B cell (primary cell): Measurements from ENCODE around the gene TRAPPC3L. TPM values are rescaled to one million over a fixed set of nuclear protein-coding genes. Genes with fewer than 3 reads are reported as not detected.

Source experiments
- ATAC-seq: fragments of 200-7000 bp; cut with Tn5 transposase; one replicate; pipeline ENCODE4 v1.10.0; 2021; ENCODE audit warnings: low read depth, mild to moderate bottlenecking, moderate number of reproducible peaks, moderate library complexity
- CTCF ChIA-PET: fragments of 350-600 bp; sonication (Branson Sonifier 250); formaldehyde crosslinking; loops from one replicate; lab custom pipeline; 2021; ENCODE audit warnings: antibody characterized with exemption, inconsistent platforms; lab: Charles Lee
- POLR2A ChIA-PET: fragments of 350-600 bp; sonication (Branson Sonifier 250); formaldehyde crosslinking; loops from one replicate; lab custom pipeline; 2021; ENCODE audit warnings: antibody characterized with exemption; lab: Charles Lee
- DNase-seq: peaks from one replicate; pipeline ENCODE4 v3.0.0; 2013
- H2AFZ ChIP-seq: 2 replicates; pipeline ENCODE4 v1.6.1; 2012; ENCODE audit warnings: mild to moderate bottlenecking, low read depth, low read length; ENCODE audit not compliant: insufficient read depth, poor library complexity, severe bottlenecking
- H3K27ac ChIP-seq, 2 donors: 1 replicate in 1 of 2; 2 replicates in 1 of 2; pipeline ENCODE4 v1.5.1; 2012 to 2013; ENCODE audit warnings: low read length in 2 of 2, mild to moderate bottlenecking in 2 of 2, moderate library complexity in 1 of 2
- H3K27me3 ChIP-seq, 4 experiments: fragments of 200-600 bp in 1 of 4; sonication (generic) in 1 of 4; replicated peaks in 1 of 4; 1 replicate in 2 of 4; 2 replicates in 2 of 4; pipeline versions ENCODE4 v1.6.1 to v1.7.0; 2013 to 2016; ENCODE audit warnings: low read length in 3 of 4, mild to moderate bottlenecking in 2 of 4, mixed read lengths in 1 of 4, moderate library complexity in 1 of 4; ENCODE audit not compliant: insufficient read depth in 4 of 4, control insufficient read depth in 3 of 4; ENCODE audit errors: control extremely low read depth in 1 of 4
- H3K36me3 ChIP-seq, 2 experiments: replicated peaks in 1 of 2; 1 replicate in 1 of 2; 2 replicates in 1 of 2; pipeline versions ENCODE4 v1.6.1 to v1.7.1; 2013; ENCODE audit warnings: low read length in 1 of 2; ENCODE audit not compliant: insufficient read depth in 2 of 2, control insufficient read depth in 1 of 2; ENCODE audit errors: control extremely low read depth in 1 of 2, extremely low read depth in 1 of 2
- H3K4me1 ChIP-seq, 2 donors: fragments of 200-600 bp in 1 of 2; sonication (generic) in 1 of 2; 1 replicate in 1 of 2; 2 replicates in 1 of 2; pipeline versions ENCODE4 v1.5.1 to v1.6.1; 2013 to 2017; ENCODE audit warnings: low read length in 2 of 2; ENCODE audit not compliant: control insufficient read depth in 2 of 2, insufficient read depth in 2 of 2
- H3K4me2 ChIP-seq: replicated peaks from 2 replicates; pipeline ENCODE3; 2012; ENCODE audit warnings: mild to moderate bottlenecking, low read depth, low read length; ENCODE audit not compliant: poor library complexity, severe bottlenecking
- H3K4me3 ChIP-seq, 5 experiments: fragments of 200-600 bp in 1 of 5; sonication (generic) in 1 of 5; 1 replicate in 3 of 5; 2 replicates in 2 of 5; pipeline versions ENCODE4 v1.5.1 to v1.7.0; 2011 to 2016; ENCODE audit warnings: low read length in 4 of 5, mild to moderate bottlenecking in 4 of 5, low read depth in 2 of 5, control low read depth in 1 of 5, moderate library complexity in 1 of 5; ENCODE audit not compliant: insufficient read depth in 1 of 5; ENCODE audit errors: control extremely low read depth in 1 of 5, extremely low read depth in 1 of 5
- H3K79me2 ChIP-seq: fragments of 200-600 bp; sonication (generic); one replicate; pipeline ENCODE4 v1.6.0; 2016; ENCODE audit warnings: low read length; ENCODE audit not compliant: control insufficient read depth, insufficient read depth
- H3K9ac ChIP-seq: fragments of 200-600 bp; sonication (generic); 2 replicates; pipeline ENCODE4 v1.6.1; 2017; ENCODE audit warnings: mild to moderate bottlenecking, low read length, moderate library complexity
- H3K9me3 ChIP-seq, 3 donors: one replicate each; pipeline versions ENCODE4 v1.6.1 to v1.7.1; 2013; ENCODE audit warnings: low read length in 2 of 3; ENCODE audit not compliant: control insufficient read depth in 2 of 3, insufficient read depth in 1 of 3; ENCODE audit errors: control extremely low read depth in 1 of 3
- H4K20me1 ChIP-seq: 2 replicates; pipeline ENCODE4 v1.6.0; 2012; ENCODE audit warnings: mild to moderate bottlenecking, low read length; ENCODE audit not compliant: insufficient read depth, control insufficient read depth, poor library complexity, severe bottlenecking
- H3K27ac Mint-ChIP-seq: one replicate; pipeline ENCODE4 v1.8.0; 2021; ENCODE audit warnings: mixed read lengths
- H3K27me3 Mint-ChIP-seq: one replicate; pipeline ENCODE4 v1.8.0; 2021; ENCODE audit warnings: mixed read lengths
- H3K4me1 Mint-ChIP-seq: one replicate; pipeline ENCODE4 v1.8.0; 2021; ENCODE audit warnings: mixed read lengths
- H3K4me3 Mint-ChIP-seq: one replicate; pipeline ENCODE4 v1.8.0; 2021; ENCODE audit warnings: mixed read lengths
- H3K9me3 Mint-ChIP-seq: one replicate; pipeline ENCODE4 v1.8.0; 2022; ENCODE audit warnings: mixed read lengths; ENCODE audit not compliant: insufficient read depth
- EZH2 ChIP-seq: IDR thresholded peaks from 2 replicates; pipeline ENCODE4 v1.6.1; 2012; ENCODE audit warnings: borderline replicate concordance, low read depth, mild to moderate bottlenecking, moderate library complexity, low read length; ENCODE audit not compliant: insufficient read depth, poor library complexity, severe bottlenecking
- WGBS: methylation state at CpG from one replicate; pipeline ENCODE4 v1.1.5; 2013; ENCODE audit warnings: missing lambda C conversion rate; ENCODE audit not compliant: insufficient coverage; 5-methylcytosine and 5-hydroxymethylcytosine counted together
- intact Hi-C: fragments of 100-400 bp; cut with micrococcal nuclease; formaldehyde crosslinking; loops from one replicate; pipeline ENCODE4 v1.10.0; 2022
- polyA plus RNA-seq: library from polyadenylated mRNA; depleted of rRNA; stranded (reverse); fragments of >200 nt; gene quantifications from 2 replicates; pipeline ENCODE4 v1.2.3, GENCODE V29; 2012
- total RNA-seq, 2 donors: library from RNA; stranded (reverse); fragments of 120-200 nt in 1 of 2; gene quantifications; 1 replicate in 1 of 2; 2 replicates in 1 of 2; pipeline versions ENCODE4 v1.2.3 to v1.2.4, GENCODE V29; 2013 to 2022
- TF ChIP-seq, protein P1 (sequence below): fragments of 200-600 bp; IDR thresholded peaks from one replicate; pipeline ENCODE4 v1.8.0; 2022; ENCODE audit warnings: antibody characterized with exemption, mild to moderate bottlenecking

TRAPPC3L gene
- total and polyA plus RNA-seq, 2 donors (not counting 1 experiment from before 2014, with no cell fraction given) = not detected

DNA sequence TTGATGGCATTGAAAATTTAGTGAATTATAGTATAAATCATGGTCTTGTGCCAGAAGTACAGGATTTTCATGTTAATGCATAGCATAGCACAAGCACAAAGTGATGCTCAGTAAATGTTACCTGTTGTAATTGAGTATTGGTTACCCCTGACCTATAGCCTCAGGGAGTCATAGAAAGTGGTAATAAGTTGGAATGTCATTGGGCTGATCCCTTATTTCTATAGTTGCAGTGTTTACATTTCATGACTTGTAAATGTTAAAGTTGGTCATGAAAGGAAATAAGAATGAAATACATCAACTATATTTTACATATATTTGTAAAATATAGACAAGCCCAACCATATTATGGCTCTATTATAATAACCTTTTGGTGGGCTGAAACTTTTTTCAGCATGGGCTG, 32.9 kb upstream of the TRAPPC3L start:
- Mint-ChIP-seq H3K27me3 (no peaks in the 10 kb centered on the region), H3K9me3 (no peaks in the 10 kb centered on the region), H3K4me1 (peaks cover 2% of the 10 kb centered on the region), H3K27ac (no peak overlapping the region), H3K4me3 (no peak overlapping the region)
- Histone ChIP-seq H3K27me3 (no peaks in the 10 kb centered on the region), H3K9me3 (no peaks in the 10 kb centered on the region), H3K4me3 (no peak overlapping the region), H3K4me2 (no peak overlapping the region), H3K79me2 (peaks cover 42% of the 10 kb centered on the region), H4K20me1 (peaks cover 4% of the 10 kb centered on the region), H3K36me3 (peaks cover 7 to 21% of the 10 kb centered on the region in 2 experiments), H2AFZ (no peak overlapping the region), H3K27ac (no peak overlapping the region), H3K9ac (no peak overlapping the region), H3K4me1 (no peaks in the 10 kb centered on the region)
- intact Hi-C loops = no loop called here
- TF ChIP-seq EZH2 = no peak
- TF ChIP-seq, protein P1, sequence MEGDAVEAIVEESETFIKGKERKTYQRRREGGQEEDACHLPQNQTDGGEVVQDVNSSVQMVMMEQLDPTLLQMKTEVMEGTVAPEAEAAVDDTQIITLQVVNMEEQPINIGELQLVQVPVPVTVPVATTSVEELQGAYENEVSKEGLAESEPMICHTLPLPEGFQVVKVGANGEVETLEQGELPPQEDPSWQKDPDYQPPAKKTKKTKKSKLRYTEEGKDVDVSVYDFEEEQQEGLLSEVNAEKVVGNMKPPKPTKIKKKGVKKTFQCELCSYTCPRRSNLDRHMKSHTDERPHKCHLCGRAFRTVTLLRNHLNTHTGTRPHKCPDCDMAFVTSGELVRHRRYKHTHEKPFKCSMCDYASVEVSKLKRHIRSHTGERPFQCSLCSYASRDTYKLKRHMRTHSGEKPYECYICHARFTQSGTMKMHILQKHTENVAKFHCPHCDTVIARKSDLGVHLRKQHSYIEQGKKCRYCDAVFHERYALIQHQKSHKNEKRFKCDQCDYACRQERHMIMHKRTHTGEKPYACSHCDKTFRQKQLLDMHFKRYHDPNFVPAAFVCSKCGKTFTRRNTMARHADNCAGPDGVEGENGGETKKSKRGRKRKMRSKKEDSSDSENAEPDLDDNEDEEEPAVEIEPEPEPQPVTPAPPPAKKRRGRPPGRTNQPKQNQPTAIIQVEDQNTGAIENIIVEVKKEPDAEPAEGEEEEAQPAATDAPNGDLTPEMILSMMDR = no peak
- ATAC-seq (no peak), DNase-seq (no peak)
- ChIA-PET POLR2A (no interaction called here), CTCF (interaction anchor here (0.7 to 1.1 kb wide), 2 partner anchors 18 to 19 kb away, joined by 3 to 4 read pairs; no protein-coding TSS in a partner anchor)

DNA sequence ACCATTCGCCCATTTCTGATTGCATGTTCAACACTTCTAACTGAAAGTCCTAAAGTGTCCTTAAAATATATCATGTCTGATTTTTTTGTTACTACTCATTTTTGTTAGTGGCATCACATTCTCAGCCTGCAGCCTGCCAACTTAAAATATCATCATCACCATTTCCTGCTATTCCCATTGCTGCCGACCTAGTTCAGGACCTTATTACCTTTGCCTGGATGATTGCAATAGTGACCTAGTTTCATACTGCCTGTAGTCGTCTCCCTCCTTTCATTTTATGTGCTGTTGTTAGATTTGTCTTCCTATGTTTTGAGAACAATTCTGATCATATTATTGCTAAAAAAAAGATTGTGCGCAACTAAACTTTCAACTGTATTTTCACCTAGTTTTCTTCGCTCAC, 32.0 kb upstream of the TRAPPC3L start:
- H3K9me3 Mint-ChIP-seq = no peaks in the 10 kb centered on the region
- no peaks in the 10 kb centered on the region for H3K27me3 ChIP-seq
- peaks cover 7 to 16% of the 10 kb centered on the region in 2 experiments for H3K36me3 ChIP-seq
- no peak overlapping the region for H3K4me3 ChIP-seq
- ChIA-PET POLR2A (no interaction called here), CTCF (interaction anchor here (0.7 to 1.4 kb wide), 3 partner anchors 14 to 18 kb away, joined by 3 to 4 read pairs (median 3); no protein-coding TSS in a partner anchor)
- intact Hi-C loops = no loop called here
- peaks cover 50% of the 10 kb centered on the region for H3K79me2 ChIP-seq
- peaks cover 9% of the 10 kb centered on the region for H3K4me1 Mint-ChIP-seq
- H3K4me2 ChIP-seq = no peak overlapping the region
- ATAC-seq (no peak), DNase-seq (no peak)
- H3K9me3 ChIP-seq = no peaks in the 10 kb centered on the region
- no peak overlapping the region for H3K9ac ChIP-seq
- no peak overlapping the region for H3K27ac Mint-ChIP-seq
- 100% methylated on average over 1 of the region's 5 CpGs for WGBS
- no peak for TF ChIP-seq EZH2
- TF ChIP-seq, protein P1 = no peak
- no peaks in the 10 kb centered on the region for H3K27me3 Mint-ChIP-seq
- no peak overlapping the region for H3K27ac ChIP-seq
- no peak overlapping the region for H3K4me3 Mint-ChIP-seq
- H4K20me1 ChIP-seq = no peaks in the 10 kb centered on the region
- peaks cover 6 to 8% of the 10 kb centered on the region in 2 donors for H3K4me1 ChIP-seq
- no peak overlapping the region for H2AFZ ChIP-seq
